GM23338 (cell line): ENCODE data around the gene CRYGB. TPM values are rescaled to one million over a fixed set of nuclear protein-coding genes. Genes with fewer than 3 reads are reported as not detected.
A peak's percentile ranks its signal among the peaks of the same experiment; 100 is the strongest.

ENCODE experiments used
- ATAC-seq: fragments of 200-7000 bp; cut with Tn5 transposase; 3 replicates; pipeline ENCODE4 v1.9.1; 2020
- DNase-seq: peaks from one replicate; pipeline ENCODE4 v3.0.0-alpha.2; 2015; ENCODE audit warnings: low spot score
- H2AFZ ChIP-seq: fragments of 200-600 bp; sonication (generic); 2 replicates; pipeline ENCODE4 v1.8.0; 2016; ENCODE audit warnings: antibody characterized with exemption, mild to moderate bottlenecking, moderate library complexity
- H3F3A ChIP-seq: fragments of 200-600 bp; sonication (generic); replicated peaks from 2 replicates; pipeline ENCODE4 v1.8.0; 2017; ENCODE audit warnings: antibody characterized with exemption, mixed run types, low read depth
- H3K27ac ChIP-seq: fragments of 200-600 bp; sonication (generic); 2 replicates; pipeline ENCODE4 v1.6.1; 2016; ENCODE audit warnings: low read depth
- H3K27me3 ChIP-seq: fragments of 200-600 bp; sonication (generic); 2 replicates; pipeline ENCODE4 v1.8.0; 2016; ENCODE audit warnings: mild to moderate bottlenecking, mixed run types, moderate library complexity; ENCODE audit not compliant: insufficient read depth
- H3K36me3 ChIP-seq: fragments of 200-600 bp; sonication (generic); 2 replicates; pipeline ENCODE4 v1.8.0; 2016; ENCODE audit warnings: mild to moderate bottlenecking; ENCODE audit not compliant: insufficient read depth
- H3K4me1 ChIP-seq: fragments of 200-600 bp; sonication (generic); 2 replicates; pipeline ENCODE4 v1.8.0; 2016; ENCODE audit warnings: mild to moderate bottlenecking, moderate library complexity; ENCODE audit not compliant: insufficient read depth
- H3K4me2 ChIP-seq: fragments of 200-600 bp; sonication (generic); 2 replicates; pipeline ENCODE4 v1.7.1; 2017; ENCODE audit warnings: mixed run types
- H3K4me3 ChIP-seq: fragments of 200-600 bp; sonication (generic); 2 replicates; pipeline ENCODE4 v1.6.1; 2016; ENCODE audit warnings: mixed run types
- H3K79me2 ChIP-seq: fragments of 200-600 bp; sonication (generic); replicated peaks from 2 replicates; pipeline ENCODE4 v1.8.0; 2017; ENCODE audit warnings: mild to moderate bottlenecking; ENCODE audit not compliant: insufficient read depth
- H3K9me2 ChIP-seq: fragments of 200-600 bp; sonication (generic); 2 replicates; pipeline ENCODE4 v1.8.0; 2017; ENCODE audit not compliant: insufficient read depth
- H4K20me1 ChIP-seq: fragments of 200-600 bp; sonication (generic); replicated peaks from 2 replicates; pipeline ENCODE4 v1.8.0; 2017; ENCODE audit warnings: mild to moderate bottlenecking; ENCODE audit not compliant: insufficient read depth
- H3K27ac Mint-ChIP-seq: 2 replicates; pipeline ENCODE4 v1.8.0; 2020; ENCODE audit warnings: inconsistent platforms, mild to moderate bottlenecking, moderate library complexity, mixed read lengths
- H3K27me3 Mint-ChIP-seq: 3 replicates; pipeline ENCODE4 v1.8.0; 2022; ENCODE audit warnings: low read depth, mild to moderate bottlenecking, moderate library complexity, mixed read lengths, inconsistent platforms; ENCODE audit not compliant: insufficient read depth, poor library complexity
- H3K36me3 Mint-ChIP-seq: 3 replicates; pipeline ENCODE4 v1.8.0; 2021; ENCODE audit warnings: low read depth, mild to moderate bottlenecking, inconsistent platforms, moderate library complexity, mixed read lengths
- H3K4me1 Mint-ChIP-seq: 3 replicates; pipeline ENCODE4 v1.8.0; 2020; ENCODE audit warnings: mild to moderate bottlenecking, inconsistent platforms, mixed read lengths
- H3K4me3 Mint-ChIP-seq: 3 replicates; pipeline ENCODE4 v1.8.0; 2021; ENCODE audit warnings: moderate library complexity, mild to moderate bottlenecking, inconsistent platforms, mixed read lengths
- H3K9me3 Mint-ChIP-seq: 3 replicates; pipeline ENCODE4 v1.8.0; 2020; ENCODE audit warnings: moderate library complexity, mild to moderate bottlenecking, inconsistent platforms, mixed read lengths
- CREB1 ChIP-seq: fragments of 250-450 bp; sonication (Bioruptor Pico); IDR thresholded peaks from 2 replicates; pipeline ENCODE4 v1.5.0; 2020; ENCODE audit warnings: low read depth, mild to moderate bottlenecking, moderate library complexity
- ETS1 ChIP-seq: IDR thresholded peaks from 2 replicates; pipeline ENCODE4 v1.6.1; 2016; ENCODE audit warnings: antibody characterized with exemption
- EZH2 ChIP-seq: fragments of 200-600 bp; sonication (generic); IDR thresholded peaks from one replicate; pipeline ENCODE4 v1.8.0; 2017; ENCODE audit warnings: antibody characterized with exemption, mild to moderate bottlenecking, low read depth; ENCODE audit not compliant: unreplicated experiment
- EZH2phosphoT487 ChIP-seq: fragments of 200-600 bp; sonication (generic); IDR thresholded peaks from one replicate; pipeline ENCODE4 v1.8.1; 2018; ENCODE audit warnings: antibody characterized with exemption; ENCODE audit not compliant: unreplicated experiment
- NANOG ChIP-seq: IDR thresholded peaks from 2 replicates; pipeline ENCODE4 v1.6.1; 2016; ENCODE audit warnings: antibody characterized with exemption, borderline replicate concordance
- POLR2AphosphoS5 ChIP-seq: IDR thresholded peaks from 2 replicates; pipeline ENCODE4 v1.6.1; 2016; ENCODE audit warnings: antibody characterized with exemption, low read depth
- REST ChIP-seq: IDR thresholded peaks from one replicate; pipeline ENCODE4 v1.6.1; 2018; ENCODE audit warnings: antibody characterized with exemption; ENCODE audit not compliant: unreplicated experiment
- ZNF114 ChIP-seq: fragments of 250-450 bp; sonication (Bioruptor Pico); IDR thresholded peaks from 2 replicates; pipeline ENCODE4 v1.5.0; 2020; ENCODE audit warnings: mild to moderate bottlenecking, moderate library complexity
- ZNF331 ChIP-seq: fragments of 250-450 bp; sonication (Bioruptor Pico); IDR thresholded peaks from 2 replicates; pipeline ENCODE4 v1.5.0; 2020; ENCODE audit warnings: low read depth, mild to moderate bottlenecking, moderate library complexity
- polyA plus RNA-seq: library from polyadenylated mRNA; unstranded; fragments of >200 nt; fragmentation: Nextera tagmentation; extraction: Ambion mirVana; gene quantifications from 2 replicates; pipeline ENCODE4 v1.2.1, GENCODE V29; 2016
- total RNA-seq: library from RNA; depleted of rRNA; stranded (reverse); fragments of >200 nt; shearing (Covaris generic); gene quantifications from 2 replicates; pipeline ENCODE4 v1.2.3, GENCODE V29; 2014

Gene CRYGB
- total and polyA plus RNA-seq, 2 experiments from 2014 or later, result 0.92 to 1.9 TPM

- TF ChIP-seq REST, result no peak
These were observed 46.8 kb upstream of the CRYGB start (continued) for GRCh38 chr2:208192611-208193236.

- peak; percentile 52 for DNase-seq
- Mint-ChIP-seq H3K4me3 (no peak within 1 kb of the TSS), H3K27me3 (peaks cover 2% of the 10 kb centered on the region), H3K4me1 (peaks cover 52% of the 10 kb centered on the region), H3K9me3 (no peaks in the 10 kb centered on the region), H3K36me3 (no peaks in the 10 kb centered on the region), H3K27ac (peak within 1 kb of the TSS; percentile 41; the same call in 1 of the 2 replicates)
- H3K27me3 ChIP-seq, result no peaks in the 10 kb centered on the region
- no peak within 1 kb of the TSS for H3K4me3 ChIP-seq
- no peaks in the 10 kb centered on the region for H4K20me1 ChIP-seq
- no peaks in the 10 kb centered on the region for H3K79me2 ChIP-seq
- TF ChIP-seq ZNF331 (CRISPR knock-in tag), result no peak
- TF ChIP-seq ZNF114 (CRISPR knock-in tag), result no peak
- TF ChIP-seq EZH2, result no peak
- no peak for TF ChIP-seq NANOG
- TF ChIP-seq POLR2AphosphoS5, result no peak
- no peak for TF ChIP-seq CREB1
- TF ChIP-seq ETS1, result no peak
- no peak for TF ChIP-seq REST
- no peak for TF ChIP-seq EZH2phosphoT487
- H2AFZ ChIP-seq, result peak within 1 kb of the TSS; percentile 95
- H3K4me2 ChIP-seq, result peak within 1 kb of the TSS; percentile 66
- no peak within 1 kb of the TSS for H3K27ac ChIP-seq
- H3F3A ChIP-seq, result 0 out of 2 replicates have a peak, but pooled peaks cover 3% of the 10 kb centered on the region
- H3K36me3 ChIP-seq, result no peaks in the 10 kb centered on the region
- peaks cover 44% of the 10 kb centered on the region for H3K4me1 ChIP-seq
- peak; percentile 45 for ATAC-seq
- H3K9me2 ChIP-seq, result no peaks in the 10 kb centered on the region
These were observed 44.0 kb upstream of the CRYGB start, which contains the start of gene C2orf80 for GRCh38 chr2:208189810-208190503. C2orf80 (minus strand) TSS chr2:208190030; CDS start chr2:208186986, 3,044 bp downstream.
